MM.1S (cell line): ENCODE results near the gene GRAMD1B.

Experiments used
- EZH2 ChIP-seq: fragments of 300-600 bp; sonication (generic); optimal IDR thresholded peaks from 2 replicates; pipeline ENCODE3; 2017; ENCODE audit warnings: low read depth, mild to moderate bottlenecking, antibody characterized with exemption, low read length, mixed read lengths
- EZH2phosphoT487 ChIP-seq: fragments of 300-600 bp; sonication (generic); IDR thresholded peaks from 2 replicates; pipeline ENCODE4 v1.6.1; 2018; ENCODE audit warnings: antibody characterized with exemption, low read length
- TF ChIP-seq, protein P1 (sequence below): fragments of 300-600 bp; sonication (generic); IDR thresholded peaks from 2 replicates; pipeline ENCODE4 v1.5.1; 2016; ENCODE audit warnings: antibody characterized with exemption, low read length, mixed read lengths

DNA sequence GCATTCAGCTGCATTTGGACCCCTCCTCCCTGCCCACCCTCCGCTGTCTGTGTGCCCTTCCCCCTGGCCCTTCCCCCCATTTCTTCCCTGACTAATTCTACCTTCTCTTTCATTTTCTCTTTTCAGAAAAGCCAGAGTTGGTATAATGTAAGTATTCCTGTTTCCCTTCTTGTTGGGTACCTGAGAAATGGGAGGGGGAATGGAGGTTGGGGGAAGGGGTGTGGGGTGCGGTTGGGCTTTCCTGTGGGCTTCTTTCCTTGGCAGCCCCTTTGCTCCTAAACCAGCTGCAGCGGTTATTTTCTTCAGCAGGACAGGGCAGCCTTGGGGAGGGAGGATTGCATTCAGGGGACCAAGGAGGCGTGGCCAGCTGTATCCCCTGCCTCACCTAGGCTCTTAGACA, 154.1 kb downstream of the GRAMD1B start:
- TF ChIP-seq, protein P1, sequence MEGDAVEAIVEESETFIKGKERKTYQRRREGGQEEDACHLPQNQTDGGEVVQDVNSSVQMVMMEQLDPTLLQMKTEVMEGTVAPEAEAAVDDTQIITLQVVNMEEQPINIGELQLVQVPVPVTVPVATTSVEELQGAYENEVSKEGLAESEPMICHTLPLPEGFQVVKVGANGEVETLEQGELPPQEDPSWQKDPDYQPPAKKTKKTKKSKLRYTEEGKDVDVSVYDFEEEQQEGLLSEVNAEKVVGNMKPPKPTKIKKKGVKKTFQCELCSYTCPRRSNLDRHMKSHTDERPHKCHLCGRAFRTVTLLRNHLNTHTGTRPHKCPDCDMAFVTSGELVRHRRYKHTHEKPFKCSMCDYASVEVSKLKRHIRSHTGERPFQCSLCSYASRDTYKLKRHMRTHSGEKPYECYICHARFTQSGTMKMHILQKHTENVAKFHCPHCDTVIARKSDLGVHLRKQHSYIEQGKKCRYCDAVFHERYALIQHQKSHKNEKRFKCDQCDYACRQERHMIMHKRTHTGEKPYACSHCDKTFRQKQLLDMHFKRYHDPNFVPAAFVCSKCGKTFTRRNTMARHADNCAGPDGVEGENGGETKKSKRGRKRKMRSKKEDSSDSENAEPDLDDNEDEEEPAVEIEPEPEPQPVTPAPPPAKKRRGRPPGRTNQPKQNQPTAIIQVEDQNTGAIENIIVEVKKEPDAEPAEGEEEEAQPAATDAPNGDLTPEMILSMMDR: no peak
- TF ChIP-seq EZH2 (no peak), EZH2phosphoT487 (no peak)
